CD4-positive, alpha-beta T cell treated with Interleukin-6 at 100 ng/mL for 8 hours (primary cell): ENCODE data around the gene TMED7.

ENCODE experiments used
- DNase-seq: peaks from one replicate; pipeline ENCODE4 v3.0.0-alpha.2; 2020; ENCODE audit warnings: mixed read lengths, low spot score

TMED7 gene

GRCh38 chr5:115580941-115581340, 44.9 kb downstream of the TMED7 start:
- DNase-seq: no peak

- no peak for DNase-seq
Observed at GRCh38 chr5:115579747-115580173, 46.1 kb downstream of the TMED7 start.

DNA sequence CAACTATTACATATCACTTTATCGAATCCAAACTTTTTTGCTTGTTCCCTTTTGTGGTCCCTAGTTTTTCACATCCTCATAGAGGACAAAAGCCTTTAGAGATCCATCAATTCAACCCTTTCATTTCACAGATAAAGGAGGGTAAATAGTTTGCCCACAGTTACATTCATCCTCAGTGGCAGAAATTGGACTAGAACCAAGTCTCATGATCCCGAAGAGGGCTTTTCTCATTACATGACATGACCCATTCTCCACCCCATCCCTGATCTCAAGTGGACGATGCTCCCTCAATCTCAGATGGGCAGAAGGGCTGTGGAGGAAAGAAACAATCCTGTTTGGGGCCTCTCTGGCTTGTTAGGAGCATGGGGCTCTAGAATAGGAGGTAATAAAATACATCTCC, 46.6 kb downstream of the TMED7 start:
- no peak for DNase-seq

- DNase-seq: no peak
Observed at GRCh38 chr5:115578657-115579056, 47.2 kb downstream of the TMED7 start.

DNA sequence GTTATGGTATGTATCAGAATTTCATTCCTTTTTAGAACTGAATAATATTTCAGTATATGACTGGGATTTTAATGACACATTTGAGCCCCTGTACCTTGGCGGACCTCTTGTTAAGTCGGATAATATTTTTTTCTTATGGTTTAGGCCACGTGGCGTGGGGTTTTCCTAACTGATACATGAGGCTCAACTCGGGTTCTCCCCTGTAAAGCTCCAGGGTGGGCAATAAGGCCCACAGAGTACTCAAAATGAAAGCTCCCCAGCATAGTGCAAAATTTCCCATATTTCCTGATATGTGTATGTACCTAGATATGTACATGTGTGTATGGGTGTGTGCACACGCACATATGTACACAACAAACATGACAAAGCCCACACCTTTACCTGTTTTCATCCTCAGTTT, 48.1 kb downstream of the TMED7 start:
- no peak for DNase-seq

DNA sequence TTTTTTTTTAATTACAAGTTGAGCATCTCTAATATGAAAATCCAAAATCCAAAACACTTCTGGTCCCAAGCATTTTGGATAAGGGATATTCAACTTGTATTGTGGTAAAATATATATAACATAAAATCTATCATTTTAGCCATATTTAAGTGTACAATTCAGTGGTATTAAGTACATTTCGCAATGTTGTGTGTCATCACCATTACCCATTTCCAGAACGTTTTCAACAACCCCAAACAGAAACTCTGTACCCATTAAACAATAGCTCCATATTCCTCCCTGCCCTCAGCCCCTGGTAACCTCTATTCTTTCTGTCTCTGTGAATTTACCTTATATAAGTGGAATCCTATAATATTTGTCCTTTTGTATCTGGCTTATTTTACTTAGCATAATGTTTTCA, 48.5 kb downstream of the TMED7 start:
- DNase-seq: no peak

DNA sequence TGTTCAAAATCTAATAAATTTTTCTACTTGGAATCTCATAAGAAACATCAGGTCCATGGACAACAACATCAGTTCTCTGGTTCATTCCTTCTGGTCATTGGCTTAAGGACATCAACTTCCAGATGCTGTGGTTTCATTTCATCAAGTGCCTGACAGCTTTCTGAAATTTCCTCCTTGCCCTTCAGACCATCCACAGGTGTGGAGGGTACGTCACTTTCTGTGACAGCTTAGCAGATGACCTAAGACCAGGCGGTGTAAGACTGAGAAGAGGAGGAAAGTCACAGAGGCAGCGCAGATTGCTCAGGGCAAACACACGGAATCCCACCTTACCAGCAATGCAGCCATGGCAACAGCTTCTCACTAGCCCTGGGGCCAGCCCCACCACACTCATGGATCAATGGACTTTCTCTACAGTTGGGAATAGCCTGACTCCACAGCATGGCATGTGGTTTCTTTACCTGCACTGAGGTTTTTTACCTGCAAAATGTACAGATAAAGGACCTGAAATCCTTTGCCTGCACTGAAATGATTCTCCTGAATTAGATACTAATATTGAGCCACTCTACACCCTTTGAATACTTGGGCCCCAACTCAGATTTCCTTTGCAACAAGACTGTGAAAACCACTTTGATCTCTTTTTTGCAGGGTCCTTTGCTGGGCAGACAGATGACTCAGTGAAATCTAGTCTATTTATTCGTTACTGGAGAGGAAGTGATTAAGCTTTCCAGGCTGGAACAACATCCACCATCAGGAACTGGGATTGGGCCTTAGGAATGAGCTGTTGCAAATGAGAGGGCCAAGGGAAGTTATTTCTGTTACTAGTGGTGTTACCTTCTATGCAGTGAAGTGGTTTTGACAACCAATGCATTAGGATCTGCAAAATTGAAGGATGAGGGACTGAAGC, 50.4 kb downstream of the TMED7 start:
- DNase-seq: no peak

DNA sequence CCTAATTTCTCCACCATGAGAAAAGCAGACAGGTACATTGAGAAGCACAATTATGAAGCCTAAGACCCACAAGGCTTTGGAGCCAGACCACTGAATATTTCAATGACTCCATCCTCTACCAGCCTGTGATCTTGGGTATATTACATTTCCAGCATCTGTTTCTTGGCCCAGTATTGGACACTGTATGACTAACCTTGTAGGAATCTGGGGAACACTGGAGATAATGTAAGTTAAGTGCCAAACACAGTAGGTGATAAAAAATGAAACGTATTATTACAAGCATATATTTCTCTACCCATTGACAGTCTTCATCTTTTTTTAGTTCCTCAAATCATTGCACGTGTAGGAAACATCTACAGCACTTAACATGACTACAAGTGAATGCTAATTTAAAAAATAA, 52.7 kb downstream of the TMED7 start:
- DNase-seq: no peak

- no peak for DNase-seq
Observed at GRCh38 chr5:115571441-115571878, 54.4 kb downstream of the TMED7 start.

DNA sequence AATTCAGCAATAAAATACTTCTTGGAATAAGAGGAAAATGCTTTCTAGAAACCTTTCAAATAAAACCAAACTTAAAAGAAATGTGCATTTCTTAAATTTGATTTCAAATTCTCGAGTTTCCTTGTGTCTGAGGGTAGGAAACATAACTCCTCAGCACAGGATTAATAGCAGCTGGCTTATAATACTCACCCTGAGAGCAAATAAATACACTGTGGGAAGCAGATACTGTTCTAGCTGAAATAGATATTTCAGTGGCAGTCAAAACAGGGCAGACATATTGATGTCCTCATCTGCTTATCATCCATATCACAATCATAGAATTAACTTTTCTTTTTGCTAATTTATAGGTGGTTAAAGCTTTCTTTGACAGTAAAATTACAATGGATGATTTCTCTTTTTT, 57.2 kb downstream of the TMED7 start:
- no peak for DNase-seq

DNA sequence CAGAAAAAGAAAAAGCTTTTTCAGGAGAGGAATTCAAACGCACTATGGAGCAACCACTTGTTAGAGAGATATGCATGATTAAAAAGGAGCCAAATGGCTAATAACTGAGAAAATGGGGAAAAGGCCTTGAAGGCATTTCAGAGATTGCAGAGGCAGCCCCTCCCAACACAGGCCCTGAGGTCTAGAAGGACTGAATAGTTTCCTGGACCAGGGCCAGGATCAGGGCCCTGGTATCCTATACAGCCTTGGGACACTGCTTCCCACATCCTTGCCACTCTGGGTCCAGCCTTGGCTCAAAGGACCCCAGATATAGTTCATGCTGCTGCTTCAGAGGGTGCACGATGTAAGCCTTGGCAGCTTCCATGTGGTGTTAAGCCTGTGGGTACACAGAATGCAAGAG, 60.6 kb downstream of the TMED7 start:
- no peak for DNase-seq
